HepG2 (cell line): ENCODE results near the gene CCDC33. TPM values are rescaled to one million over a fixed set of nuclear protein-coding genes. Genes with fewer than 3 reads are reported as not detected.

Source experiments
- ATAC-seq: fragments of 200-7000 bp; cut with Tn5 transposase; 3 replicates; pipeline ENCODE4 v1.9.1; 2020; ENCODE audit warnings: mild to moderate bottlenecking, moderate library complexity
- BruUV-seq: library from RNA; stranded (reverse); fragments of 400-500 nt; replicated peaks from 2 replicates; lab custom pipeline; 2021; lab: Mats Ljungman, UMichigan
- CTCF ChIA-PET: fragments of 300-600 bp; formaldehyde crosslinking; extraction: SDS; loops from one replicate; lab custom pipeline; 2021; ENCODE audit warnings: low total read pairs, inconsistent platforms, low intra/inter-chr PET ratio; lab: Yijun Ruan, JAX
- POLR2A ChIA-PET: fragments of 350-600 bp; sonication (Branson Sonifier 250); formaldehyde crosslinking; loops from one replicate; lab custom pipeline; 2020; ENCODE audit warnings: antibody characterized with exemption, inconsistent platforms; lab: Yijun Ruan, JAX
- DNase-seq: peaks from one replicate; pipeline ENCODE4 v3.0.0-alpha.2; 2015; ENCODE audit warnings: low spot score
- FAIRE-seq: peaks from 3 replicates; lab custom pipeline; 2011; peaks lifted over from hg19 to GRCh38; lab: Jason Lieb, UNC
- H2AFZ ChIP-seq: one replicate; pipeline ENCODE4 v1.6.1; 2011; ENCODE audit warnings: low read length, inconsistent platforms
- H3K27ac ChIP-seq: fragments of 300-600 bp; 3 replicates; pipeline ENCODE4 v1.8.0; 2011; ENCODE audit warnings: mixed run types, mild to moderate bottlenecking, mixed read lengths, low read length, inconsistent platforms; ENCODE audit not compliant: insufficient read depth; ENCODE audit errors: extremely low read length
- H3K27me3 ChIP-seq, 2 experiments: fragments of 200-600 bp in 1 of 2; 2 replicates in 1 of 2; 3 replicates in 1 of 2; pipeline versions ENCODE4 v1.6.0 to v1.8.0; 2011; ENCODE audit warnings: low read length in 2 of 2, mild to moderate bottlenecking in 2 of 2, moderate library complexity in 2 of 2, inconsistent platforms in 1 of 2; ENCODE audit not compliant: insufficient read depth in 2 of 2, control insufficient read depth in 1 of 2
- H3K36me3 ChIP-seq, 2 experiments: fragments of 200-600 bp in 1 of 2; replicated peaks in 1 of 2; 2 replicates in 1 of 2; 3 replicates in 1 of 2; pipeline versions ENCODE4 v1.5.1 to v1.8.0; 2011; ENCODE audit warnings: low read length in 2 of 2, inconsistent platforms in 1 of 2; ENCODE audit not compliant: insufficient read depth in 2 of 2, control insufficient read depth in 1 of 2
- H3K4me1 ChIP-seq: 2 replicates; pipeline ENCODE4 v1.5.1; 2012; ENCODE audit warnings: low read length, inconsistent platforms; ENCODE audit not compliant: insufficient read depth
- H3K4me2 ChIP-seq: 2 replicates; pipeline ENCODE4 v1.6.0; 2011; ENCODE audit warnings: low read depth, low read length, inconsistent platforms
- H3K4me3 ChIP-seq, 3 experiments: fragments of 200-600 bp in 1 of 3; sonication (generic), shearing (Covaris generic) in 1 of 3; replicated peaks in 1 of 3; 2 replicates each; pipeline ENCODE4 v1.5.1; 2011 to 2016; ENCODE audit warnings: low read length in 3 of 3, inconsistent platforms in 2 of 3, low read depth in 2 of 3, mild to moderate bottlenecking in 2 of 3, control low read depth in 1 of 3, mixed read lengths in 1 of 3; ENCODE audit not compliant: insufficient read depth in 1 of 3
- H3K79me2 ChIP-seq: one replicate; pipeline ENCODE4 v1.6.1; 2011; ENCODE audit warnings: low read length, inconsistent platforms; ENCODE audit not compliant: insufficient read depth
- H3K9ac ChIP-seq: 2 replicates; pipeline ENCODE4 v1.6.0; 2011; ENCODE audit warnings: mild to moderate bottlenecking, low read depth, low read length, inconsistent platforms; ENCODE audit not compliant: insufficient read depth
- H3K9me3 ChIP-seq: 2 replicates; pipeline ENCODE4 v1.5.1; 2012; ENCODE audit warnings: mild to moderate bottlenecking, low read length
- H4K20me1 ChIP-seq: 2 replicates; pipeline ENCODE4 v1.6.0; 2011; ENCODE audit warnings: inconsistent platforms, mild to moderate bottlenecking, low read length, moderate library complexity; ENCODE audit not compliant: insufficient read depth
- FOXO1 ChIP-seq: sonication (generic); formaldehyde crosslinking; IDR thresholded peaks from 2 replicates; pipeline ENCODE4 v1.4.0; 2020; ENCODE audit warnings: missing genetic modification reagents
- JDP2 ChIP-seq: sonication (generic); formaldehyde crosslinking; IDR thresholded peaks from 2 replicates; pipeline ENCODE4 v1.8.1; 2022; ENCODE audit warnings: missing genetic modification reagents, borderline replicate concordance
- MTF2 ChIP-seq: sonication (generic); formaldehyde crosslinking; IDR thresholded peaks from 2 replicates; pipeline ENCODE4 v1.5.0; 2020; ENCODE audit warnings: missing genetic modification reagents, borderline replicate concordance
- MZF1 ChIP-seq: sonication (generic); formaldehyde crosslinking; IDR thresholded peaks from 2 replicates; pipeline ENCODE4 v1.8.1; 2023; ENCODE audit warnings: mild to moderate bottlenecking, missing genetic modification reagents, borderline replicate concordance
- SUZ12 ChIP-seq: fragments of 150-350 bp; IDR thresholded peaks from 2 replicates; pipeline ENCODE4 v1.6.1; 2014; ENCODE audit warnings: low read depth, low read length
- TGIF2 ChIP-seq: IDR thresholded peaks from 2 replicates; pipeline ENCODE4 v1.6.1; 2016; ENCODE audit warnings: control low read depth, missing compliant biosample characterization
- ZFYVE20 ChIP-seq: sonication (generic); formaldehyde crosslinking; IDR thresholded peaks from 2 replicates; pipeline ENCODE4 v1.8.0; 2023; ENCODE audit warnings: low read depth, mild to moderate bottlenecking, moderate library complexity, missing genetic modification reagents, borderline replicate concordance
- ZNF317 ChIP-seq: sonication (generic); formaldehyde crosslinking; IDR thresholded peaks from 2 replicates; pipeline ENCODE4 v1.5.0; 2020; ENCODE audit warnings: mild to moderate bottlenecking, missing genetic modification reagents
- ZNF713 ChIP-seq: sonication (generic); formaldehyde crosslinking; IDR thresholded peaks from 2 replicates; pipeline ENCODE4 v1.4.0; 2020; ENCODE audit warnings: mild to moderate bottlenecking, missing genetic modification reagents
- WGBS: methylation state at CpG from one replicate; pipeline ENCODE4 v1.1.6; 2017; ENCODE audit warnings: low lambda C conversion rate; 5-methylcytosine and 5-hydroxymethylcytosine counted together
- in situ Hi-C: cut with HindIII; loops from 2 replicates; pipeline ENCODE4 v1.10.0; 2017; ENCODE audit warnings: low pct_unique_long_range_greater_than_20kb; ENCODE audit not compliant: extremely low pct_ligation_motif_present
- intact Hi-C: fragments of 100-400 bp; cut with micrococcal nuclease; formaldehyde crosslinking; loops from one replicate; pipeline ENCODE4 v1.10.0; 2022; ENCODE audit not compliant: unreplicated experiment
- polyA plus RNA-seq, 8 experiments: library from polyadenylated mRNA; depleted of rRNA in 3 of 8; stranded (reverse) in 7 of 8; unstranded in 1 of 8; fragments of >200 nt; fragmentation: Illumina TruSeq in 4 of 8; extraction: Trizol in 4 of 8; gene quantifications; 2 replicates each; pipeline versions ENCODE4 v1.2.1 to v1.2.3, GENCODE V29; 2011 to 2016; ENCODE audit warnings: low read depth in 4 of 8, missing spikeins in 1 of 8, mixed read lengths in 1 of 8; ENCODE audit not compliant: insufficient read depth in 1 of 8
- total RNA-seq, 5 experiments: library from RNA; depleted of rRNA; stranded (reverse); fragments of >200 nt; fragmentation: Illumina TruSeq; extraction: Trizol; gene quantifications; 2 replicates each; pipeline ENCODE4 v1.2.3, GENCODE V29; 2016; ENCODE audit warnings: low read depth in 1 of 5
- TF ChIP-seq, protein P1 (sequence below): sonication (generic); formaldehyde crosslinking; conservative IDR thresholded peaks from 2 replicates; pipeline ENCODE4 v1.5.0; 2020; ENCODE audit warnings: missing genetic modification reagents
- TF ChIP-seq, protein P2 (sequence below): sonication (generic); formaldehyde crosslinking; IDR thresholded peaks from 2 replicates; pipeline ENCODE4 v1.4.0; 2020; ENCODE audit warnings: missing genetic modification reagents
- TF ChIP-seq, protein P3 (sequence below): sonication (generic); formaldehyde crosslinking; IDR thresholded peaks from 2 replicates; pipeline ENCODE4 v1.4.0; 2020; ENCODE audit warnings: missing genetic modification reagents; ENCODE audit errors: not compliant biosample characterization
- TF ChIP-seq, protein P4 (sequence below): sonication (generic); formaldehyde crosslinking; IDR thresholded peaks from 2 replicates; pipeline ENCODE4 v1.4.0; 2020; ENCODE audit warnings: low read depth, mild to moderate bottlenecking, missing genetic modification reagents
- TF ChIP-seq, protein P5 (sequence below): sonication (generic); formaldehyde crosslinking; IDR thresholded peaks from 2 replicates; pipeline ENCODE4 v1.5.0; 2020; ENCODE audit warnings: missing genetic modification reagents

The CCDC33 gene
- total and polyA plus RNA-seq, 2 of the 13 experiments (the other 11 are each of a cell fraction or from before 2014, with no cell fraction given) = 0.30 TPM; not detected in 1

DNA sequence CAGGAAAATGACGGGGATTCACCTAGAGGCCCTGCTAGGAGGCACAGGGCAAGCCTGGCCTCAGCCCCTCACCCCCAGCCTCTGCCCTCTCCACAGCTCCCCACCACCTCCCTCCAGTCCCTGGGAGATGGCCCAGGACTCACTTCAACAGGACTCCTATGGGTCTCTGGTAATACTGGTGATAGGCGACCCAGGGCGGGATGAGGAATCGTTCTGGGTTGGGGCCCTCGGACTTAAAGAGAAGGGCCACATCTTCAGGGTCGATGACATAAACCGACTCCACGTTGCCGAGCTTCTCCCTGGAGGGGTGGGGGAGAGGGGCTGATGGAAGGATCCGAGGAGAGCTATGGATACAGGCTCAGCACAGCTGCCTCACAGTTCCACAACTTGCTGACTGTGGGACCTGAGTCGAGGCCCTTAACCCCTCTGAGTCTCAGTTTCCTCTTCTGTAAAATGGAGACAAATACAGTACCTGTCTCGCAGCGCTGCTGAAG lies 111.7 kb downstream of the CCDC33 start:
- intact Hi-C loops = no loop called here
- BruUV-seq = no TSS peak
- ChIA-PET CTCF (no interaction called here), POLR2A (no interaction called here)
- H3K4me3 ChIP-seq = no peak overlapping the region
- no peaks in the 10 kb centered on the region for H3K9me3 ChIP-seq
- H3K36me3 ChIP-seq = no peaks in the 10 kb centered on the region
- in situ Hi-C loops = no loop called here
- no peak for FAIRE-seq
- no peak for DNase-seq
- peaks cover 0 to 11% of the 10 kb centered on the region in 2 experiments; a peak in 4 of 5 replicates for H3K27me3 ChIP-seq
- H4K20me1 ChIP-seq = no peaks in the 10 kb centered on the region
- 10% methylated on average over 10 of the region's 13 CpGs for WGBS
- no peak overlapping the region for H2AFZ ChIP-seq
- no peak overlapping the region for H3K9ac ChIP-seq
- TF ChIP-seq ZNF317 (CRISPR knock-in tag) = no peak
- TF ChIP-seq, protein P1, sequence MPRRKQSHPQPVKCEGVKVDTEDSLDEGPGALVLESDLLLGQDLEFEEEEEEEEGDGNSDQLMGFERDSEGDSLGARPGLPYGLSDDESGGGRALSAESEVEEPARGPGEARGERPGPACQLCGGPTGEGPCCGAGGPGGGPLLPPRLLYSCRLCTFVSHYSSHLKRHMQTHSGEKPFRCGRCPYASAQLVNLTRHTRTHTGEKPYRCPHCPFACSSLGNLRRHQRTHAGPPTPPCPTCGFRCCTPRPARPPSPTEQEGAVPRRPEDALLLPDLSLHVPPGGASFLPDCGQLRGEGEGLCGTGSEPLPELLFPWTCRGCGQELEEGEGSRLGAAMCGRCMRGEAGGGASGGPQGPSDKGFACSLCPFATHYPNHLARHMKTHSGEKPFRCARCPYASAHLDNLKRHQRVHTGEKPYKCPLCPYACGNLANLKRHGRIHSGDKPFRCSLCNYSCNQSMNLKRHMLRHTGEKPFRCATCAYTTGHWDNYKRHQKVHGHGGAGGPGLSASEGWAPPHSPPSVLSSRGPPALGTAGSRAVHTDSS (CRISPR knock-in tag) = no peak
- no peak for TF ChIP-seq ZFYVE20
- no peak for TF ChIP-seq JDP2 (CRISPR knock-in tag)
- no peak for TF ChIP-seq FOXO1 (CRISPR knock-in tag)
- TF ChIP-seq, protein P2, sequence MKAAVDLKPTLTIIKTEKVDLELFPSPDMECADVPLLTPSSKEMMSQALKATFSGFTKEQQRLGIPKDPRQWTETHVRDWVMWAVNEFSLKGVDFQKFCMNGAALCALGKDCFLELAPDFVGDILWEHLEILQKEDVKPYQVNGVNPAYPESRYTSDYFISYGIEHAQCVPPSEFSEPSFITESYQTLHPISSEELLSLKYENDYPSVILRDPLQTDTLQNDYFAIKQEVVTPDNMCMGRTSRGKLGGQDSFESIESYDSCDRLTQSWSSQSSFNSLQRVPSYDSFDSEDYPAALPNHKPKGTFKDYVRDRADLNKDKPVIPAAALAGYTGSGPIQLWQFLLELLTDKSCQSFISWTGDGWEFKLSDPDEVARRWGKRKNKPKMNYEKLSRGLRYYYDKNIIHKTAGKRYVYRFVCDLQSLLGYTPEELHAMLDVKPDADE (CRISPR knock-in tag) = no peak
- TF ChIP-seq SUZ12 = no peak
- no peak for TF ChIP-seq TGIF2 (CRISPR knock-in tag)
- TF ChIP-seq ZNF713 (CRISPR knock-in tag) = no peak
- no peak for TF ChIP-seq MTF2 (CRISPR knock-in tag)
- no peak for TF ChIP-seq MZF1
- TF ChIP-seq, protein P3, sequence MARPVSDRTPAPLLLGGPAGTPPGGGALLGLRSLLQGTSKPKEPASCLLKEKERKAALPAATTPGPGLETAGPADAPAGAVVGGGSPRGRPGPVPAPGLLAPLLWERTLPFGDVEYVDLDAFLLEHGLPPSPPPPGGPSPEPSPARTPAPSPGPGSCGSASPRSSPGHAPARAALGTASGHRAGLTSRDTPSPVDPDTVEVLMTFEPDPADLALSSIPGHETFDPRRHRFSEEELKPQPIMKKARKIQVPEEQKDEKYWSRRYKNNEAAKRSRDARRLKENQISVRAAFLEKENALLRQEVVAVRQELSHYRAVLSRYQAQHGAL = no peak
- TF ChIP-seq, protein P4, sequence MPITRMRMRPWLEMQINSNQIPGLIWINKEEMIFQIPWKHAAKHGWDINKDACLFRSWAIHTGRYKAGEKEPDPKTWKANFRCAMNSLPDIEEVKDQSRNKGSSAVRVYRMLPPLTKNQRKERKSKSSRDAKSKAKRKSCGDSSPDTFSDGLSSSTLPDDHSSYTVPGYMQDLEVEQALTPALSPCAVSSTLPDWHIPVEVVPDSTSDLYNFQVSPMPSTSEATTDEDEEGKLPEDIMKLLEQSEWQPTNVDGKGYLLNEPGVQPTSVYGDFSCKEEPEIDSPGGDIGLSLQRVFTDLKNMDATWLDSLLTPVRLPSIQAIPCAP (CRISPR knock-in tag) = no peak
- TF ChIP-seq, protein P5, sequence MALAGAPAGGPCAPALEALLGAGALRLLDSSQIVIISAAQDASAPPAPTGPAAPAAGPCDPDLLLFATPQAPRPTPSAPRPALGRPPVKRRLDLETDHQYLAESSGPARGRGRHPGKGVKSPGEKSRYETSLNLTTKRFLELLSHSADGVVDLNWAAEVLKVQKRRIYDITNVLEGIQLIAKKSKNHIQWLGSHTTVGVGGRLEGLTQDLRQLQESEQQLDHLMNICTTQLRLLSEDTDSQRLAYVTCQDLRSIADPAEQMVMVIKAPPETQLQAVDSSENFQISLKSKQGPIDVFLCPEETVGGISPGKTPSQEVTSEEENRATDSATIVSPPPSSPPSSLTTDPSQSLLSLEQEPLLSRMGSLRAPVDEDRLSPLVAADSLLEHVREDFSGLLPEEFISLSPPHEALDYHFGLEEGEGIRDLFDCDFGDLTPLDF (CRISPR knock-in tag) = no peak
- ATAC-seq = no peak
- no peaks in the 10 kb centered on the region for H3K79me2 ChIP-seq
- no peak overlapping the region for H3K27ac ChIP-seq
- H3K4me1 ChIP-seq = 0 out of 2 replicates have a peak, but pooled peaks cover 6% of the 10 kb centered on the region
- H3K4me2 ChIP-seq = no peak overlapping the region
